Mammary epithelial cell (primary cell): ENCODE data around the gene NBAS.

Source experiments
- CTCF ChIP-seq, 2 donors: IDR thresholded peaks in 1 of 2; conservative IDR thresholded peaks in 1 of 2; 2 replicates each; pipeline ENCODE4 v1.5.1; 2011 to 2012; ENCODE audit warnings: inconsistent platforms in 2 of 2, low read length in 2 of 2, mild to moderate bottlenecking in 2 of 2, control low read depth in 1 of 2, low read depth in 1 of 2; ENCODE audit not compliant: insufficient read depth in 1 of 2; ENCODE audit errors: extremely low read depth in 1 of 2
- EZH2 ChIP-seq: IDR thresholded peaks from 2 replicates; pipeline ENCODE4 v1.6.1; 2012; ENCODE audit warnings: low read length, inconsistent platforms, borderline replicate concordance

GRCh38 chr2:15425712-15426111 lies 135.4 kb downstream of the NBAS start:
- TF ChIP-seq CTCF (conservative IDR thresholded peaks at IDR 0.05 in 1 of 2, IDR thresholded peaks at IDR 0.05 in 1 of 2; ENCODE audit: extremely low read depth in 1 of 2, insufficient read depth in 1 of 2, low read depth in 1 of 2, low read length in 2 of 2) (no peak), EZH2 (no peak)
